B cell (primary cell): ENCODE measurements around the gene HMX3. TPM values are rescaled to one million over a fixed set of nuclear protein-coding genes. Genes with fewer than 3 reads are reported as not detected.

Source experiments
- ATAC-seq: fragments of 200-7000 bp; cut with Tn5 transposase; one replicate; pipeline ENCODE4 v1.10.0; 2021; ENCODE audit warnings: low read depth, mild to moderate bottlenecking, moderate number of reproducible peaks, moderate library complexity
- CTCF ChIA-PET: fragments of 350-600 bp; sonication (Branson Sonifier 250); formaldehyde crosslinking; loops from one replicate; lab custom pipeline; 2021; ENCODE audit warnings: antibody characterized with exemption, inconsistent platforms; lab: Charles Lee
- POLR2A ChIA-PET: fragments of 350-600 bp; sonication (Branson Sonifier 250); formaldehyde crosslinking; loops from one replicate; lab custom pipeline; 2021; ENCODE audit warnings: antibody characterized with exemption; lab: Charles Lee
- DNase-seq: peaks from one replicate; pipeline ENCODE4 v3.0.0; 2013
- H2AFZ ChIP-seq: 2 replicates; pipeline ENCODE4 v1.6.1; 2012; ENCODE audit warnings: mild to moderate bottlenecking, low read depth, low read length; ENCODE audit not compliant: insufficient read depth, poor library complexity, severe bottlenecking
- H3K27ac ChIP-seq, 2 donors: 1 replicate in 1 of 2; 2 replicates in 1 of 2; pipeline ENCODE4 v1.5.1; 2012 to 2013; ENCODE audit warnings: low read length in 2 of 2, mild to moderate bottlenecking in 2 of 2, moderate library complexity in 1 of 2
- H3K27me3 ChIP-seq, 4 experiments: fragments of 200-600 bp in 1 of 4; sonication (generic) in 1 of 4; replicated peaks in 1 of 4; 1 replicate in 2 of 4; 2 replicates in 2 of 4; pipeline versions ENCODE4 v1.6.1 to v1.7.0; 2013 to 2016; ENCODE audit warnings: low read length in 3 of 4, mild to moderate bottlenecking in 2 of 4, mixed read lengths in 1 of 4, moderate library complexity in 1 of 4; ENCODE audit not compliant: insufficient read depth in 4 of 4, control insufficient read depth in 3 of 4; ENCODE audit errors: control extremely low read depth in 1 of 4
- H3K36me3 ChIP-seq, 2 experiments: replicated peaks in 1 of 2; 1 replicate in 1 of 2; 2 replicates in 1 of 2; pipeline versions ENCODE4 v1.6.1 to v1.7.1; 2013; ENCODE audit warnings: low read length in 1 of 2; ENCODE audit not compliant: insufficient read depth in 2 of 2, control insufficient read depth in 1 of 2; ENCODE audit errors: control extremely low read depth in 1 of 2, extremely low read depth in 1 of 2
- H3K4me1 ChIP-seq, 2 donors: fragments of 200-600 bp in 1 of 2; sonication (generic) in 1 of 2; 1 replicate in 1 of 2; 2 replicates in 1 of 2; pipeline versions ENCODE4 v1.5.1 to v1.6.1; 2013 to 2017; ENCODE audit warnings: low read length in 2 of 2; ENCODE audit not compliant: control insufficient read depth in 2 of 2, insufficient read depth in 2 of 2
- H3K4me2 ChIP-seq: replicated peaks from 2 replicates; pipeline ENCODE3; 2012; ENCODE audit warnings: mild to moderate bottlenecking, low read depth, low read length; ENCODE audit not compliant: poor library complexity, severe bottlenecking
- H3K4me3 ChIP-seq, 5 experiments: fragments of 200-600 bp in 1 of 5; sonication (generic) in 1 of 5; 1 replicate in 3 of 5; 2 replicates in 2 of 5; pipeline versions ENCODE4 v1.5.1 to v1.7.0; 2011 to 2016; ENCODE audit warnings: low read length in 4 of 5, mild to moderate bottlenecking in 4 of 5, low read depth in 2 of 5, control low read depth in 1 of 5, moderate library complexity in 1 of 5; ENCODE audit not compliant: insufficient read depth in 1 of 5; ENCODE audit errors: control extremely low read depth in 1 of 5, extremely low read depth in 1 of 5
- H3K79me2 ChIP-seq: fragments of 200-600 bp; sonication (generic); one replicate; pipeline ENCODE4 v1.6.0; 2016; ENCODE audit warnings: low read length; ENCODE audit not compliant: control insufficient read depth, insufficient read depth
- H3K9ac ChIP-seq: fragments of 200-600 bp; sonication (generic); 2 replicates; pipeline ENCODE4 v1.6.1; 2017; ENCODE audit warnings: mild to moderate bottlenecking, low read length, moderate library complexity
- H3K9me3 ChIP-seq, 3 donors: one replicate each; pipeline versions ENCODE4 v1.6.1 to v1.7.1; 2013; ENCODE audit warnings: low read length in 2 of 3; ENCODE audit not compliant: control insufficient read depth in 2 of 3, insufficient read depth in 1 of 3; ENCODE audit errors: control extremely low read depth in 1 of 3
- H4K20me1 ChIP-seq: 2 replicates; pipeline ENCODE4 v1.6.0; 2012; ENCODE audit warnings: mild to moderate bottlenecking, low read length; ENCODE audit not compliant: insufficient read depth, control insufficient read depth, poor library complexity, severe bottlenecking
- H3K27ac Mint-ChIP-seq: one replicate; pipeline ENCODE4 v1.8.0; 2021; ENCODE audit warnings: mixed read lengths
- H3K27me3 Mint-ChIP-seq: one replicate; pipeline ENCODE4 v1.8.0; 2021; ENCODE audit warnings: mixed read lengths
- H3K4me1 Mint-ChIP-seq: one replicate; pipeline ENCODE4 v1.8.0; 2021; ENCODE audit warnings: mixed read lengths
- H3K4me3 Mint-ChIP-seq: one replicate; pipeline ENCODE4 v1.8.0; 2021; ENCODE audit warnings: mixed read lengths
- H3K9me3 Mint-ChIP-seq: one replicate; pipeline ENCODE4 v1.8.0; 2022; ENCODE audit warnings: mixed read lengths; ENCODE audit not compliant: insufficient read depth
- CTCF ChIP-seq: fragments of 200-600 bp; IDR thresholded peaks from one replicate; pipeline ENCODE4 v1.8.0; 2022; ENCODE audit warnings: antibody characterized with exemption, mild to moderate bottlenecking
- EZH2 ChIP-seq: IDR thresholded peaks from 2 replicates; pipeline ENCODE4 v1.6.1; 2012; ENCODE audit warnings: borderline replicate concordance, low read depth, mild to moderate bottlenecking, moderate library complexity, low read length; ENCODE audit not compliant: insufficient read depth, poor library complexity, severe bottlenecking
- WGBS: methylation state at CpG from one replicate; pipeline ENCODE4 v1.1.5; 2013; ENCODE audit warnings: missing lambda C conversion rate; ENCODE audit not compliant: insufficient coverage; 5-methylcytosine and 5-hydroxymethylcytosine counted together
- intact Hi-C: fragments of 100-400 bp; cut with micrococcal nuclease; formaldehyde crosslinking; loops from one replicate; pipeline ENCODE4 v1.10.0; 2022
- polyA plus RNA-seq: library from polyadenylated mRNA; depleted of rRNA; stranded (reverse); fragments of >200 nt; gene quantifications from 2 replicates; pipeline ENCODE4 v1.2.3, GENCODE V29; 2012
- total RNA-seq, 2 donors: library from RNA; stranded (reverse); fragments of 120-200 nt in 1 of 2; gene quantifications; 1 replicate in 1 of 2; 2 replicates in 1 of 2; pipeline versions ENCODE4 v1.2.3 to v1.2.4, GENCODE V29; 2013 to 2022

The HMX3 gene
- total and polyA plus RNA-seq, 2 donors (not counting 1 experiment from before 2014, with no cell fraction given), result not detected

GRCh38 chr10:123158682-123159081, 22.9 kb downstream of the HMX3 start:
- Mint-ChIP-seq H3K27ac (no peak overlapping the region), H3K4me1 (peaks cover 43% of the 10 kb centered on the region), H3K9me3 (no peaks in the 10 kb centered on the region), H3K4me3 (no peak overlapping the region), H3K27me3 (no peaks in the 10 kb centered on the region)
- Histone ChIP-seq H3K79me2 (peaks cover 37% of the 10 kb centered on the region), H3K4me3 (no peak overlapping the region), H3K4me1 (peaks cover 14 to 16% of the 10 kb centered on the region in 2 donors), H4K20me1 (peaks cover 46% of the 10 kb centered on the region), H3K9ac (no peak overlapping the region), H3K27me3 (no peaks in the 10 kb centered on the region), H3K36me3 (peaks cover 20 to 60% of the 10 kb centered on the region in 2 experiments), H3K27ac (no peak overlapping the region), H2AFZ (no peak overlapping the region), H3K9me3 (no peaks in the 10 kb centered on the region), H3K4me2 (no peak overlapping the region)
- no peak for DNase-seq
- ChIA-PET CTCF (interaction anchor here (0.8 kb wide), 1 partner anchor 25 kb away, joined by 4 read pairs; no protein-coding TSS in a partner anchor), POLR2A (no interaction called here)
- no peak for ATAC-seq
- TF ChIP-seq EZH2, result no peak
- TF ChIP-seq CTCF, result no peak
- intact Hi-C loops, result loop anchor here (10.0 kb wide), 1 partner anchor 1306 kb away; the partner anchor contains the start of gene LHPP
- no CpG with 5 or more reads among the region's 1 CpG for WGBS

DNA sequence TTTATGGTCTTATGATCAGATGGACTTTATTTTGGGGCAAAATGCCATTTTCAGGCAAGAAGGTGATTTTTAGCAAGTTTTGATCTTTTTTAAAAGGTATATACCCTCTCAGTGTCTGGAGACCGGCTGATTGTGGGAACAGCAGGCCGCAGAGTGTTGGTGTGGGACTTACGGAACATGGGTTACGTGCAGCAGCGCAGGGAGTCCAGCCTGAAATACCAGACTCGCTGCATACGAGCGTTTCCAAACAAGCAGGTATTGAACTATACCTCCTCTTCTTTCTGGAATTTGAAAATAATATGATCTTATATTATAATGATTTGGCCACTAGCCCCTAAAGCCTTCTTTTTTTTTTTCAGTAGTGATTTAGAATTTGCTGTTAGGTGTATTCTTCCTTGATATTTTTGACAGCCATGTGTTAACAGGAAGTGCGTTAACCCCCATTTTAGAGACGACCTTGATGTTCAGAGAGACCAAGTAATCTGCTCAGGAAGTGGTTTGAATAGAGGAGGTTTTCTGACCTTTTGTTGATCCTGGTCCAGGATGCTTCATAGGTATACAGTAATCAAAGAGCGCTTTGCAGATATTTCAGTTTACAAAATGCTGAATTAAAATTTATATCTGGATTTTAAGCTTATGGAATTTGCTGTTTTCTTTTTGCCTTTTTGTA, 24.7 kb downstream of the HMX3 start:
- TF ChIP-seq EZH2 (no peak), CTCF (no peak)
- no peak overlapping the region for H3K9ac ChIP-seq
- no peaks in the 10 kb centered on the region for H3K27me3 ChIP-seq
- no peak overlapping the region for H2AFZ ChIP-seq
- no peaks in the 10 kb centered on the region for H3K9me3 ChIP-seq
- no peak overlapping the region for H3K4me3 Mint-ChIP-seq
- H3K4me1 ChIP-seq, result peaks cover 5% of the 10 kb centered on the region in 2 donors
- peaks cover 30% of the 10 kb centered on the region for H3K4me1 Mint-ChIP-seq
- ATAC-seq (no peak), DNase-seq (no peak)
- peaks cover 24% of the 10 kb centered on the region for H3K79me2 ChIP-seq
- no peak overlapping the region for H3K4me3 ChIP-seq
- intact Hi-C loops, result no loop called here
- 70% methylated on average over 4 of the region's 11 CpGs for WGBS
- H3K27me3 Mint-ChIP-seq, result no peaks in the 10 kb centered on the region
- CTCF ChIA-PET, result no interaction called here
- H3K36me3 ChIP-seq, result peaks cover 21 to 73% of the 10 kb centered on the region in 2 experiments
- no peak overlapping the region for H3K27ac Mint-ChIP-seq
- H3K9me3 Mint-ChIP-seq, result no peaks in the 10 kb centered on the region
- no peak overlapping the region for H3K4me2 ChIP-seq
- peaks cover 35% of the 10 kb centered on the region for H4K20me1 ChIP-seq
- H3K27ac ChIP-seq, result no peak overlapping the region
- POLR2A ChIA-PET, result no interaction called here
